ENCODE results near the gene AFG1L. TPM values are rescaled to one million over a fixed set of nuclear protein-coding genes. Genes with fewer than 3 reads are reported as not detected.
"Not testable (repeated sequence)": the region's sequence is repeated elsewhere in the genome, so short reads cannot be mapped to it uniquely, and the experiment has no call there.

The AFG1L gene
- total and polyA plus RNA-seq, 2 experiments from 2014 or later: 4.1 to 8.7 TPM

DNA sequence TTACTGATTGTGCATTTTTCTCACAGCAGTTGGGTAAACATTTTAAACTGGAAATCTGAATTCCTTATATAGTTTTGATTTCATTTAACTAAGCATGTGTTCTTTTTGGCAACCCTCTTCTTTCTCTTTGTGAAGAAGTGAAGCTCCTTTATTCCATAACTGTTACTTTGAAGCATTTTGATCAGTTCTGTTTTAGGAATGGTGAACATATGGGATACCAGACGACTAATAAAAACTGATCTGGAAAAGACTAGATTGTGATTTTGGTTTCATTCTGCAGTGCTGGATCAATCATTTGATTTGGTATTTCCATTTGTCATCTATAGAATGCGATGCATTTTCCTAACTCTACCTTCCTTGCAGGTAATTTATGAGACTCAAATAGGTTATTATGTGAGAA lies 9.8 kb downstream of the AFG1L start (continued):
- TF ChIP-seq ETS1 (IDR thresholded peaks at IDR 0.05): no peak
- TF ChIP-seq, protein P1, sequence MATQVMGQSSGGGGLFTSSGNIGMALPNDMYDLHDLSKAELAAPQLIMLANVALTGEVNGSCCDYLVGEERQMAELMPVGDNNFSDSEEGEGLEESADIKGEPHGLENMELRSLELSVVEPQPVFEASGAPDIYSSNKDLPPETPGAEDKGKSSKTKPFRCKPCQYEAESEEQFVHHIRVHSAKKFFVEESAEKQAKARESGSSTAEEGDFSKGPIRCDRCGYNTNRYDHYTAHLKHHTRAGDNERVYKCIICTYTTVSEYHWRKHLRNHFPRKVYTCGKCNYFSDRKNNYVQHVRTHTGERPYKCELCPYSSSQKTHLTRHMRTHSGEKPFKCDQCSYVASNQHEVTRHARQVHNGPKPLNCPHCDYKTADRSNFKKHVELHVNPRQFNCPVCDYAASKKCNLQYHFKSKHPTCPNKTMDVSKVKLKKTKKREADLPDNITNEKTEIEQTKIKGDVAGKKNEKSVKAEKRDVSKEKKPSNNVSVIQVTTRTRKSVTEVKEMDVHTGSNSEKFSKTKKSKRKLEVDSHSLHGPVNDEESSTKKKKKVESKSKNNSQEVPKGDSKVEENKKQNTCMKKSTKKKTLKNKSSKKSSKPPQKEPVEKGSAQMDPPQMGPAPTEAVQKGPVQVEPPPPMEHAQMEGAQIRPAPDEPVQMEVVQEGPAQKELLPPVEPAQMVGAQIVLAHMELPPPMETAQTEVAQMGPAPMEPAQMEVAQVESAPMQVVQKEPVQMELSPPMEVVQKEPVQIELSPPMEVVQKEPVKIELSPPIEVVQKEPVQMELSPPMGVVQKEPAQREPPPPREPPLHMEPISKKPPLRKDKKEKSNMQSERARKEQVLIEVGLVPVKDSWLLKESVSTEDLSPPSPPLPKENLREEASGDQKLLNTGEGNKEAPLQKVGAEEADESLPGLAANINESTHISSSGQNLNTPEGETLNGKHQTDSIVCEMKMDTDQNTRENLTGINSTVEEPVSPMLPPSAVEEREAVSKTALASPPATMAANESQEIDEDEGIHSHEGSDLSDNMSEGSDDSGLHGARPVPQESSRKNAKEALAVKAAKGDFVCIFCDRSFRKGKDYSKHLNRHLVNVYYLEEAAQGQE (IDR thresholded peaks at IDR 0.05; ENCODE audit: unreplicated experiment): no peak
- no peak for TF ChIP-seq EZH2phosphoT487 (IDR thresholded peaks at IDR 0.05; ENCODE audit: unreplicated experiment)
- no peak for TF ChIP-seq JUNB (IDR thresholded peaks at IDR 0.05; ENCODE audit: unreplicated experiment)
- no peak for TF ChIP-seq POLR2AphosphoS5 (IDR thresholded peaks at IDR 0.05; ENCODE audit: low read depth)
- TF ChIP-seq, protein P2, sequence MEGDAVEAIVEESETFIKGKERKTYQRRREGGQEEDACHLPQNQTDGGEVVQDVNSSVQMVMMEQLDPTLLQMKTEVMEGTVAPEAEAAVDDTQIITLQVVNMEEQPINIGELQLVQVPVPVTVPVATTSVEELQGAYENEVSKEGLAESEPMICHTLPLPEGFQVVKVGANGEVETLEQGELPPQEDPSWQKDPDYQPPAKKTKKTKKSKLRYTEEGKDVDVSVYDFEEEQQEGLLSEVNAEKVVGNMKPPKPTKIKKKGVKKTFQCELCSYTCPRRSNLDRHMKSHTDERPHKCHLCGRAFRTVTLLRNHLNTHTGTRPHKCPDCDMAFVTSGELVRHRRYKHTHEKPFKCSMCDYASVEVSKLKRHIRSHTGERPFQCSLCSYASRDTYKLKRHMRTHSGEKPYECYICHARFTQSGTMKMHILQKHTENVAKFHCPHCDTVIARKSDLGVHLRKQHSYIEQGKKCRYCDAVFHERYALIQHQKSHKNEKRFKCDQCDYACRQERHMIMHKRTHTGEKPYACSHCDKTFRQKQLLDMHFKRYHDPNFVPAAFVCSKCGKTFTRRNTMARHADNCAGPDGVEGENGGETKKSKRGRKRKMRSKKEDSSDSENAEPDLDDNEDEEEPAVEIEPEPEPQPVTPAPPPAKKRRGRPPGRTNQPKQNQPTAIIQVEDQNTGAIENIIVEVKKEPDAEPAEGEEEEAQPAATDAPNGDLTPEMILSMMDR (conservative IDR thresholded peaks at IDR 0.05; ENCODE audit: low read depth in 2 of 2): no peak

- not testable (repeated sequence) for H3K36me3 Mint-ChIP-seq (ENCODE audit: low read depth); ATAC-seq; DNase-seq (ENCODE audit: low spot score)
These were observed 13.8 kb downstream of the AFG1L start for GRCh38 chr6:108308641-108309040.

GRCh38 chr6:108309844-108310243 lies 15.0 kb downstream of the AFG1L start:
- H3K27ac ChIP-seq (ENCODE audit: low read depth): no peak overlapping the region
- no peaks in the 10 kb centered on the region for H3K79me2 ChIP-seq (replicated peaks; ENCODE audit: insufficient read depth)

More at GRCh38 chr6:108308641-108309040, 13.8 kb downstream of the AFG1L start:
- H3K9me2 ChIP-seq (ENCODE audit: insufficient read depth); H3K79me2 ChIP-seq (replicated peaks; ENCODE audit: insufficient read depth); H2AFZ ChIP-seq; H3K27ac Mint-ChIP-seq; H3K4me2 ChIP-seq; H3K9me3 Mint-ChIP-seq; H3F3A ChIP-seq (replicated peaks; ENCODE audit: low read depth); H3K27me3 ChIP-seq (ENCODE audit: insufficient read depth); H3K4me1 ChIP-seq (ENCODE audit: insufficient read depth); H4K20me1 ChIP-seq (replicated peaks; ENCODE audit: insufficient read depth); H3K4me3 ChIP-seq; H3K27me3 Mint-ChIP-seq (ENCODE audit: insufficient read depth, low read depth, poor library complexity); H3K4me3 Mint-ChIP-seq; H3K27ac ChIP-seq (ENCODE audit: low read depth); H3K36me3 ChIP-seq (ENCODE audit: insufficient read depth): not testable (repeated sequence)
- H3K4me1 Mint-ChIP-seq: peaks cover 11% of the 10 kb centered on the region; the same call in 2 of the 3 replicates

More at GRCh38 chr6:108309844-108310243, 15.0 kb downstream of the AFG1L start:
- Mint-ChIP-seq H3K9me3 (no peaks in the 10 kb centered on the region), H3K4me3 (no peak overlapping the region), H3K27ac (no peak overlapping the region), H3K4me1 (peaks cover 9% of the 10 kb centered on the region; the same call in 2 of the 3 replicates), H3K27me3 (ENCODE audit: insufficient read depth, low read depth, poor library complexity) (peaks cover 6% of the 10 kb centered on the region), H3K36me3 (ENCODE audit: low read depth) (no peaks in the 10 kb centered on the region)
- DNase-seq (ENCODE audit: low spot score) (no peak), ATAC-seq (no peak)
- Histone ChIP-seq H3K4me3 (no peak overlapping the region), H3K4me1 (ENCODE audit: insufficient read depth) (peaks cover 6% of the 10 kb centered on the region; the same call in 1 of the 2 replicates), H4K20me1 (replicated peaks; ENCODE audit: insufficient read depth) (no peaks in the 10 kb centered on the region; the same call in 1 of the 2 replicates), H2AFZ (no peak overlapping the region), H3K36me3 (ENCODE audit: insufficient read depth) (no peaks in the 10 kb centered on the region), H3K4me2 (no peak overlapping the region), H3K9me2 (ENCODE audit: insufficient read depth) (no peaks in the 10 kb centered on the region), H3F3A (replicated peaks; ENCODE audit: low read depth) (no peaks in the 10 kb centered on the region), H3K27me3 (ENCODE audit: insufficient read depth) (no peaks in the 10 kb centered on the region)
- TF ChIP-seq POLR2AphosphoS5 (IDR thresholded peaks at IDR 0.05; ENCODE audit: low read depth) (no peak), JUNB (IDR thresholded peaks at IDR 0.05; ENCODE audit: unreplicated experiment) (no peak), ETS1 (IDR thresholded peaks at IDR 0.05) (no peak)
- TF ChIP-seq, protein P2 (conservative IDR thresholded peaks at IDR 0.05; ENCODE audit: low read depth in 2 of 2): no peak

All from GM23338 (cell line).